Central memory CD4-positive, alpha-beta T cell (primary cell): ENCODE measurements around the gene SYCE3.
A peak's percentile ranks its signal among the peaks of the same experiment; 100 is the strongest.
"Not testable (repeated sequence)": the region's sequence is repeated elsewhere in the genome, so short reads cannot be mapped to it uniquely, and the experiment has no call there.

Source experiments
- DNase-seq: peaks from one replicate; pipeline ENCODE4 v3.0.0; 2022

SYCE3 gene

DNA sequence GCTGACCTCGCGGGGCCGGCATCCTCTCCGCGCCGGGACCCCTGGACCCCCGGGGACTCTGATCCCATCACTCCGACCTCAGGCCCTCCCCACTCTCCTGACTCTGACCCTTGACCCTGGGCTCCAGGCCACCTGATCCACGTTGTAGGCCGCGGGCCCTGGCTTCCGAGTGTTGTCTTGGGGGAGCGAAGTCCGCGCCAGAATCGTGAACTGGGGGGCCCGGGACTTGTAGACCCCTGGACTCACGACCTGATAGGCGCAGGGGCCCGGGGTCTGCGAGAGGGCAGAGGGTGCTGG, 32.2 kb downstream of the SYCE3 start:
- DNase-seq: no peak

DNA sequence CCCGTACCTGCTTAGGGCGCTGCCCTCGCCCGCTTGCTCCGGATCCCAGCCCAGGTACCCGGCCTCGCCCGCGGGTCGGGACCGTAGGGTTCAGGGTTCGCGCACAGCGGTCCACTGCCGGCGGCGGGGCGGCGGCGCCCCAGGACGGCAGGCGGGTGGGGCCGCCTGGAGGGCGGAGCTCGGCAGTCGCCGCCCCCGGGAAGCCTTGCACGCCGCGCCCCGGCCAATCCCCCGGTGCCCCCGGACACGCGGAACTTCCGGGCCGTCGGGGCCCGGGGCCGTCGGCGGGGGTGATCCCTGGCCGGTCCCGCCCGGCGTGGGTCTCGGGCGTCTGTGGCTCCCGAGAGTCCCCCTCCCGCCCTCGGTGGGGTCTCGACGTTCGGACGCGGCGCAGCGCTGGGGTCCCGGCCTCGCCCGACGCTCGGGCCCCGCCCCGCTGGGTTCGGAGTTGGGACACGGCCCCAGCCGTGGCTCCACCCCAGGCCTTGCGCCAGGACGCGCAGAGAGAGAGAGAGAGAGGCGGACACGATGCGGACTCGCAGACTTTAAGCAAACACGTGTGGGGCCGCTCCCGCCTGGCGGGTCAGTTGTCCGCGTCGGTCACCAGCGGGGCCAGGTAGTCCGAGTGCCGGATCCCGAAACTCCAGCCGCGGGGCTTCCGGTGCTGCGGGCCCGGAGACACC, 32.7 kb downstream of the SYCE3 start, which contains the start of gene TYMP:
TYMP (minus strand) TSS at position 116 of the 683 bp plus-strand sequence. CDS start 303 bp downstream, outside the sequence.
- peak; percentile 50 for DNase-seq

GRCh38 chr22:50529416-50529896, 33.3 kb downstream of the SYCE3 start:
- DNase-seq: no peak

DNA sequence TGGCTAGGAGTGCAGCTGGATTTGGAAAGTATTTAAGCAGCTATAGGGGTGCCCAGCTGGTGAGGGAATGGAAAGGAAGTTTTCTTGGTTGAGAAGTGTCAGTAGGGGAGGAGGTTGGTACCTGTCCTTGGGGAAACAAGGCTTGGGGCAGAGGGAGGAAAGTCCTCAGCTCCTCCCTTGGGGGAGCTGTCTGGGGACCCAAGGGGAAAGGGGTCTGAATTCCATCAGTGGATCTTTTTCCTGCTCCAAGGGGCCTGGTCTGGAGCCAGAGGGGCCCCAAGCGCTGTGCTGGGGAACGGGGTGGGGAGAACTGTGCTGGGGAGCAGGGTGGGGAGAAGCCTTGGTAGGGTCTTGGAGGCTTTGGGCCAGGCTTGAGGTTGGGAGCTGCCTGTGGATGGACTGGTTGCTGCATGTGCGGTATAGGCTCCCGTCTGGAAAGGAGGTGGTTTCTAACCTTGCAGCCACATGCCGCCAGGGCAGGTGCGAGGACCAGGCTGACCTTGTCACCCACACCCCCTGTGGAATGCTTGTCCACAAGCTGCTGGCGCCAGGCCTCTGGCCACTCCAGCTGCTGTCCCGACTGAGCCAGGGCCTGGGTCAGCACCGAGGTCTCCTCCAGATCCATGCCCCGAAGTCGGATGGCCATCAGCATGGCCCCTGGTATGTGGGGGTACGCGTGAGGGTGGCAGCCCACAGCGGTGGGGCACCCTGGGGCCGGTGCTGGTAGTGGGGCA, 33.9 kb downstream of the SYCE3 start:
- no peak for DNase-seq

GRCh38 chr22:50527921-50528681, 34.6 kb downstream of the SYCE3 start:
- no peak for DNase-seq

DNA sequence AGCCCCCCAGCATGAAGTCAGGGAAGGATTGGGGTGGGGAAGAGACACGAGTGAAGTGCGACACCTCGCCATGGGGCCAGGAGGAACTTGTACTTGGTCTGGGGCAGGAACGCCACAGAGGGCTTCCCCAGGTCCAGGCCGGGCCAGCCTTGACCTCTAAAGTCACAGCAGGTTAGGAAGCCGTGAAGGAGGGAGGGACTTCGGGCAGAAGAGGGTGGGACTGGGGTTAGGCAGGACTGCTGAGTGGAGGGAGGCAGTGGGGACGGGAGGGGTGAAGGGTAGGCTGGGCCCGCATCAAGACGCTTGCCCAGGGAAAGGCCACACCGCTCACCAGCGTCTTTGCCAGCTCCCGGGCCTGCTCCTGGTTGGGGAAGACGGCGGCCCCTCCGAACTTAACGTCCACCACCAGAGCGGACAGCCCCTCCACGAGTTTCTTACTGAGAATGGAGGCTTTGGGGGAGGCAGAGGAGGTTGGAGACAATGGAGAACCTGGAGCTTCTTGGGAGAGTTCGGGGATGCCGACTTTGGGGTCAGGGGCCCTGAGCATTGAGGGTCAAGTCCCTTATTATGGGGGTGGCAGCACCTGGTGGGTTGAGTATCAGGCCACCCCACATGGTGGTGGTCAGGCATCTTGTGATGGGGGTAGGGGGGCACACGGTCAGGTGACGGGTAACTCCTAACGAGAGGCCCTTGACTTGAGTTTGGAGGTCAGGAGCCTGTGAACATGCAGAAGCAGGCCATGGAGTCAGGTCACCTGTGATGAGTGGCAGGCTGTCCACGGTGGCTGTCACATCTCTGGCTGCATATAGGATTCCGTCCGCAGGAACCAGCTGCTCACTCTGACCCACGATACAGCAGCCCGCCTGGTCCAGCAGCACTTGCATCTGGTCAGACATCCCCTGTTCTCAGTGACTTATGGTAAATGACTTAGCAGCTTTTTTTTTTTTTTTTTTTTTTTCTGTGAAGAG, 35.6 kb downstream of the SYCE3 start:
- DNase-seq: no peak

DNA sequence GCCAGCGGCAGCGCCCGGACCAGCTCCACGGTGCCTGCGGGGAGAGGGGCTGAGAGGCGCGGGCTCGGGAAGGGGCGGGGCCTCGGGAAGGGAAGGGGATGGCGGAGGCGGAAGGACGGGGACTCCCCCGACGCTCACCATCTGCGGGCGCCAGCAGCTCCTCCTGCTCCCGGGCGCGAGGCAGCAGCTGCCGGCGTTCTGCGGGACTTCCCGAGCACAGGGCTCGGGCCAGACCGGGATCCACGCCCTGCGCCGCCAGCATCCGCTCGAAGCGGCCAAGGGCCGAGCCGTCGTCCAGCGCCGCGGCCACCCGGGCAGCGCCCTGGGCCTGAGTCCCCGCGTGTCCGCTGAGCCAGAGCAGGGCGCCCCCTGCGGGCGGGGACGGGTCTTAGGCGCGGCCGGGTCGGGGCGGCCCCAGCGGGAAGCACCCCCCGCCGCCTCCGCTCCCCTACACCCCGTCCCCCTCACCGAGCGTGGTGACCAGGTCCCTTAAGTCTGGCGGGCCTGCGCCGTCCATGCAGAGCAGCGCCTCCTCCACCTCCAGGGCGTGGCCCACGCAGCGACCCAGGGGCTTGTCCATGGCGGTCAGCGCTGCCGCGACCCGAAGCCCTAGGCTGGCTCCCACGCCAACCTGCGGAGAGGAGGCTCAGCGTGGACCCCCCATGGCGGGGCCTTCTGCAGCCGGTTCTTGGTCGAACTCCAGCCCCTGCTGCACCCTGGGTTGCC, 36.4 kb downstream of the SYCE3 start:
- peak; percentile 80 for DNase-seq

GRCh38 chr22:50525858-50526107, 36.9 kb downstream of the SYCE3 start:
- no peak for DNase-seq

- peak; percentile 97 for DNase-seq
These were observed 37.4 kb downstream of the SYCE3 start, which contains the start of gene SCO2 for GRCh38 chr22:50525104-50525857. Gene SCO2 (minus strand): TSS chr22:50525598. CDS start chr22:50524411, 1,187 bp downstream.

- no peak for DNase-seq
These were observed 38.0 kb downstream of the SYCE3 start for GRCh38 chr22:50524676-50525103.

- no peak for DNase-seq
These were observed 38.7 kb downstream of the SYCE3 start for GRCh38 chr22:50523806-50524675.

DNA sequence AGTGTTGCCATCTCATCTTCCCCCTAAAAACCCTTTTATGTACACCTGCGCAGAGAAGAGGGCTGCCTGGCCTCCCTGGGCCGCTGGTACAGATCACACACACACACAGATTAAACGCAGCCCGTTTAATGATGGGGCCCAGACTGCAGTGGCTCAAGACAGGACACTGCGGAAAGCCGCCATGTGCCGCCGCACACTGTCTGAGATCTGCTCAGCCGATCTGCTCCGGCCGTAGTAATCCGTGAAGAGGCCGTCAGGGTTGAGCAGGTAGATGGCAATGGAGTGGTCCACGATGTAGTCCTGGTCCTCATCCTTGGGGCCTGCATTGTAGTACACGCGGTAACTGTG, 39.3 kb downstream of the SYCE3 start:
- DNase-seq: no peak

DNA sequence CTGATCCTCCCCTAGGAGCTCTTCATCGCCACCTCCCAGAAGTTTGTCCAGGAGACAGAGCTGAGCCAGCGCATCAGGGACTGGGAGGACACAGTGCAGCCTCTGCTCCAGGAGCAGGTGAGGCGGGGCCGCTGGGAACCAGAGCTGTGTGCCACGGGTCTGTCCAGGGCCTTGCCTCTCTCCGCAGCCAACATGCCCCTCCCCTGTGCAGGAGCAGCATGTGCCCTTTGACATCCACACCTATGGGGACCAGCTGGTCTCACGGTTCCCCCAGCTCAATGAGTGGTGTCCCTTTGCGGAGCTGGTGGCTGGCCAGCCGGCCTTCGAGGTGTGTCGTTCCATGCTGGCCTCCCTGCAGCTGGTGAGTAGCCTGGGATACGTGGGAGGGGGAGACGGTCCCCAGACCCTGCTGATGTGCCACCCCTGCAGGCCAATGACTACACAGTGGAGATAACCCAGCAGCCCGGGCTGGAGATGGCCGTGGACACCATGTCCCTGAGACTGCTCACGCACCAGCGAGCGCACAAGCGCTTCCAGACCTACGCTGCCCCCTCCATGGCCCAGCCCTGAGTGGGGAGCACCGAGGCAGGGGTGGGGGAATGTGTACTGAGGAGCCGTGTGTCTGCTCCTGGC, 39.8 kb downstream of the SYCE3 start:
- DNase-seq: no peak

DNA sequence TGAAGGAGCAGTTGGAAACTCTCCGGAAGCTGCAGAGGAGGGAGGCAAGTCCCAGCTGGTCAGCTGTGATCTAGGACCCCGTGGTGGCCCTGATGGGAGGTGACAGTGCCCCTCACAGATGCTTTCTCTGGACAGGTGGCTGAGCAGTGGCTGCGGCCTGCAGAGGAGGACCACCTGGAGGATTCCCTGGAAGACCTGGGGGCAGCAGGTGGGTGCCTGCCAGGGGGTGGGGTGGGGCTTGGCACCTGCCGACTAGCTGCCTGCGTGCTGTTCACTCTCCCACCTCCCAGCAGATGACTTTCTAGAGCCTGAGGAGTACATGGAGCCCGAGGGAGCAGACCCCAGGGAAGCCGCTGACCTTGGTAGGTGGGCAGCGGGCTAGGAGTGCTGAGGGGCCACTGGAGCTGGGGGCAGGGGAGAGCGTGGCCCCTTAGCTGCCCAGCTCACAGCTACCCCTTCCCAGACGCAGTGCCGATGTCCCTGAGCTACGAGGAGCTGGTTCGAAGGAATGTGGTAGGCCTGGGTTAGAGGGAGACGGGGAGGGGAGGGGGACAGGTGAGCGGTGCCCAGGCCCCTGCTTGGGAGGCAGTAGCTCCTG, 40.4 kb downstream of the SYCE3 start:
- no peak for DNase-seq

GRCh38 chr22:50521710-50522109, 41.0 kb downstream of the SYCE3 start:
- DNase-seq: no peak

GRCh38 chr22:50520826-50521453, 41.8 kb downstream of the SYCE3 start:
- no peak for DNase-seq

- DNase-seq: not testable (repeated sequence)
These were observed 42.5 kb downstream of the SYCE3 start for GRCh38 chr22:50520184-50520583.

DNA sequence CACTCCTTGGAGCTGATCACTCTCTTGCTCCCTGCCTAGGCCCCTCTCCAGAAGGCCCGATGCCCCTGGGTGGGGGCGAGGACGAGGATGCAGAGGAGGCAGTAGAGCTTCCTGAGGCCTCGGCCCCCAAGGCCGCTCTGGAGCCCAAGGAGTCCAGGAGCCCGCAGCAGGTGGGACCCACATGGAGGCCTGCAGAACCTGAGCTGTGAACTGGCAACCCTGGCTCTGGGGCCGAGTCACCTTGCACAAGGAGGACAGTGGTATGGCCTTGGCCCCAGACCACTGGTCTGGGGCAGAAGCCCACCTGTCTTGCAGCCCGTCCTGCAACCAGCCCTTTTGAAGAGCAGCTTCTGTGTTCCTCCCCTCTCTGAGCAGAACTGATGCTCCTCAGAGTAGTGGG, 43.6 kb downstream of the SYCE3 start:
- DNase-seq: no peak

GRCh38 chr22:50518606-50519005, 44.1 kb downstream of the SYCE3 start:
- DNase-seq: no peak
